Loucy (cell line): ENCODE measurements around the gene AWAT1.
"Not testable (repeated sequence)": the region's sequence is repeated elsewhere in the genome, so short reads cannot be mapped to it uniquely, and the experiment has no call there.

Experiments used
- H2AFZ ChIP-seq: fragments of 200-600 bp; sonication (generic); 2 replicates; pipeline ENCODE4 v1.6.0; 2016; ENCODE audit warnings: antibody characterized with exemption, mild to moderate bottlenecking, low read length, moderate library complexity
- H3F3A ChIP-seq: fragments of 200-600 bp; 2 replicates; pipeline ENCODE4 v1.6.0; 2016; ENCODE audit warnings: antibody characterized with exemption, low read depth, mild to moderate bottlenecking
- H3K27me3 ChIP-seq: fragments of 200-600 bp; sonication (generic); 2 replicates; pipeline ENCODE4 v1.6.1; 2014; ENCODE audit warnings: low read length, mild to moderate bottlenecking; ENCODE audit not compliant: insufficient read depth, poor library complexity, severe bottlenecking
- H3K36me3 ChIP-seq: fragments of 200-600 bp; sonication (generic); 2 replicates; pipeline ENCODE4 v1.6.1; 2016; ENCODE audit warnings: low read length; ENCODE audit not compliant: insufficient read depth
- H3K4me1 ChIP-seq: fragments of 200-600 bp; sonication (generic); 2 replicates; pipeline ENCODE4 v1.5.1; 2014; ENCODE audit warnings: low read length, mild to moderate bottlenecking; ENCODE audit not compliant: insufficient read depth, poor library complexity, severe bottlenecking
- H3K4me2 ChIP-seq: fragments of 200-600 bp; sonication (generic); 2 replicates; pipeline ENCODE4 v1.6.0; 2014; ENCODE audit warnings: antibody characterized with exemption, low read length, low read depth, mild to moderate bottlenecking; ENCODE audit not compliant: poor library complexity, severe bottlenecking
- H3K4me3 ChIP-seq: fragments of 200-600 bp; sonication (generic); 2 replicates; pipeline ENCODE4 v1.5.1; 2014; ENCODE audit warnings: low read length, mild to moderate bottlenecking, mixed read lengths; ENCODE audit not compliant: poor library complexity, severe bottlenecking
- H3K79me2 ChIP-seq: fragments of 200-600 bp; sonication (generic); 2 replicates; pipeline ENCODE4 v1.6.1; 2014; ENCODE audit warnings: low read length; ENCODE audit not compliant: insufficient read depth
- H3K9ac ChIP-seq: fragments of 200-600 bp; sonication (generic); 2 replicates; pipeline ENCODE4 v1.6.0; 2014; ENCODE audit warnings: mild to moderate bottlenecking, low read depth, low read length, moderate library complexity; ENCODE audit not compliant: poor library complexity, severe bottlenecking
- H3K9me2 ChIP-seq: fragments of 200-600 bp; sonication (generic); replicated peaks from 2 replicates; pipeline ENCODE4 v1.6.1; 2016; ENCODE audit warnings: low read depth, low read length, mixed read lengths
- H3K9me3 ChIP-seq: fragments of 200-600 bp; sonication (generic); 2 replicates; pipeline ENCODE4 v1.6.1; 2014; ENCODE audit warnings: mild to moderate bottlenecking, antibody characterized with exemption, low read length, low read depth; ENCODE audit not compliant: insufficient read depth
- H4K20me1 ChIP-seq: fragments of 200-600 bp; sonication (generic); 2 replicates; pipeline ENCODE4 v1.6.0; 2014; ENCODE audit warnings: antibody characterized with exemption, low read length, mild to moderate bottlenecking; ENCODE audit not compliant: insufficient read depth, poor library complexity, severe bottlenecking
- CTCF ChIP-seq: fragments of 200-600 bp; sonication (generic); conservative IDR thresholded peaks from 2 replicates; pipeline ENCODE4 v1.5.1; 2014; ENCODE audit warnings: mild to moderate bottlenecking, antibody characterized with exemption, low read length
- EZH2phosphoT487 ChIP-seq: fragments of 200-600 bp; IDR thresholded peaks from 2 replicates; pipeline ENCODE4 v1.6.1; 2018; ENCODE audit warnings: antibody characterized with exemption, mild to moderate bottlenecking, moderate library complexity, borderline replicate concordance

Gene AWAT1

GRCh38 chrX:70264784-70265183, 30.3 kb downstream of the AWAT1 start:
- no peaks in the 10 kb centered on the region for H3K9me2 ChIP-seq
- no peak overlapping the region for H3K4me2 ChIP-seq
- no peaks in the 10 kb centered on the region for H3K36me3 ChIP-seq
- H3K9me3 ChIP-seq: no peaks in the 10 kb centered on the region
- H3K4me3 ChIP-seq: no peak overlapping the region
- H4K20me1 ChIP-seq: no peaks in the 10 kb centered on the region
- TF ChIP-seq CTCF (no peak), EZH2phosphoT487 (no peak)
- no peak overlapping the region for H2AFZ ChIP-seq
- no peaks in the 10 kb centered on the region for H3F3A ChIP-seq
- no peaks in the 10 kb centered on the region for H3K4me1 ChIP-seq
- no peaks in the 10 kb centered on the region for H3K27me3 ChIP-seq
- H3K79me2 ChIP-seq: no peaks in the 10 kb centered on the region
- H3K9ac ChIP-seq: no peak overlapping the region

- Histone ChIP-seq H3K9me2 (no peaks in the 10 kb centered on the region), H3K4me2 (no peak within 1 kb of the TSS), H3K27me3 (no peaks in the 10 kb centered on the region), H3K79me2 (no peaks in the 10 kb centered on the region), H3K9ac (no peak within 1 kb of the TSS), H3K4me3 (no peak within 1 kb of the TSS), H3K4me1 (no peaks in the 10 kb centered on the region), H3K9me3 (no peaks in the 10 kb centered on the region), H3K36me3 (no peaks in the 10 kb centered on the region), H4K20me1 (no peaks in the 10 kb centered on the region), H3F3A (no peaks in the 10 kb centered on the region), H2AFZ (no peak within 1 kb of the TSS)
- TF ChIP-seq EZH2phosphoT487: no peak
- no peak for TF ChIP-seq CTCF
These were observed 33.6 kb downstream of the AWAT1 start, which contains the start of gene ARR3 for GRCh38 chrX:70268034-70268433. Gene ARR3 (plus strand): TSS chrX:70268334. CDS start chrX:70269386, 1,052 bp downstream.

DNA sequence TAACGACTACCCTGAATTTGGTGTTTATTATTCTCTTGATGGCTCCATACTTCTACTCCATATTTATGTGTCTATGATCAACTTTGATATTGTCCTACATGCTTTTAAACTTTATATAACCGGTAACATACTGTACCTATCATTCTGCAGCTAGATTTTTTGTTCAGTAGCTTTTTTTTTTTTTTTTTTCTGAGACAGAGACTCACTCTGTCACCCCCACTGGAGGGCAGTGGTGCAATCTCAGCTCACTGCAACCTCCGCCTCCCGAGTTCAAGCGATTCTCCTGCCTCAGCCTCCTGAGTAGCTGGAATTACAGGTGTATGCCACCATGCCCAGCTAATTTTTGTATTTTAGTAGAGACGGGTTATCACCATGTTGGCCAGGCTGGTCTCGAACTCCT, 39.6 kb downstream of the AWAT1 start:
- not testable (repeated sequence) for H2AFZ ChIP-seq, H3K9me2 ChIP-seq, H3F3A ChIP-seq, H3K9ac ChIP-seq, H3K79me2 ChIP-seq, H3K4me3 ChIP-seq, H3K4me2 ChIP-seq, H3K4me1 ChIP-seq, H3K36me3 ChIP-seq, H3K27me3 ChIP-seq, H3K9me3 ChIP-seq, H4K20me1 ChIP-seq

DNA sequence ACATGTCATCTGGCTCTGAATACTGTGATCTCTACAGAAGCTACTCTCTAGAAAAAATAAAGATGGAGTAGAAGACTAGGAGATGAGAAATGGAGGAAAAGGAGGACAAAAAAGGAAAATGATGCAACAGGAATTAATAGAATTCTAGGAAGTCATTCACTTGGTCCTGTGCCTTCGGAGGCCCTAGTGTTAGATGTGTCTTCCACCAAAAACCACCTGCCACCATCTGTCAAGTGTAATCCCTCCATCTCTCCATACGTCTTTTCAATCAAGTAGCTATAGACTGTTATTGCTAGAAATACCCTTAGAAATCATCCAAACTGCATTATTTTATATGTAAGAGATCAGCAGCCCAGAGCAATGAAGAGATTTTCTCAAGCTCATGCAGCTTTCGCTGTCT, 44.6 kb downstream of the AWAT1 start:
- no peak overlapping the region for H3K9ac ChIP-seq
- no peak overlapping the region for H2AFZ ChIP-seq
- TF ChIP-seq EZH2phosphoT487 (no peak), CTCF (no peak)
- H3K36me3 ChIP-seq: no peaks in the 10 kb centered on the region
- no peaks in the 10 kb centered on the region for H3K9me3 ChIP-seq
- H4K20me1 ChIP-seq: no peaks in the 10 kb centered on the region
- H3F3A ChIP-seq: no peaks in the 10 kb centered on the region
- H3K27me3 ChIP-seq: no peaks in the 10 kb centered on the region
- no peaks in the 10 kb centered on the region for H3K4me1 ChIP-seq
- no peak overlapping the region for H3K4me2 ChIP-seq
- no peak overlapping the region for H3K4me3 ChIP-seq
- no peaks in the 10 kb centered on the region for H3K9me2 ChIP-seq
- no peaks in the 10 kb centered on the region for H3K79me2 ChIP-seq
